ENCODE measurements around the gene TMEM253. TPM values are rescaled to one million over a fixed set of nuclear protein-coding genes. Genes with fewer than 3 reads are reported as not detected.

TMEM253 gene
- total and polyA plus RNA-seq, 2 experiments from 2014 or later: 0.59 to 0.95 TPM

- Mint-ChIP-seq H3K9me3 (peaks cover 7% of the 10 kb centered on the region; the same call in 2 of the 3 replicates), H3K27ac (no peak overlapping the region), H3K36me3 (ENCODE audit: low read depth) (no peaks in the 10 kb centered on the region), H3K4me1 (no peaks in the 10 kb centered on the region), H3K27me3 (ENCODE audit: insufficient read depth, low read depth, poor library complexity) (no peaks in the 10 kb centered on the region), H3K4me3 (no peak overlapping the region)
- no peak overlapping the region for H3K4me3 ChIP-seq
- no peaks in the 10 kb centered on the region for H3K4me1 ChIP-seq (ENCODE audit: insufficient read depth)
- DNase-seq (ENCODE audit: low spot score): no peak
- no peak overlapping the region for H3K27ac ChIP-seq (ENCODE audit: low read depth)
- H3K4me2 ChIP-seq: no peak overlapping the region
- H3K9me2 ChIP-seq (ENCODE audit: insufficient read depth): peaks cover 3% of the 10 kb centered on the region; the same call in 1 of the 2 replicates
- H3K79me2 ChIP-seq (replicated peaks; ENCODE audit: insufficient read depth): no peaks in the 10 kb centered on the region
- no peak overlapping the region for H2AFZ ChIP-seq
- no peaks in the 10 kb centered on the region for H4K20me1 ChIP-seq (replicated peaks; ENCODE audit: insufficient read depth)
- no peak for TF ChIP-seq ZNF331 (CRISPR knock-in tag; IDR thresholded peaks at IDR 0.05; ENCODE audit: low read depth)
- no peak for TF ChIP-seq JUNB (IDR thresholded peaks at IDR 0.05; ENCODE audit: unreplicated experiment)
- TF ChIP-seq REST (IDR thresholded peaks at IDR 0.05; ENCODE audit: unreplicated experiment): no peak
- no peak for TF ChIP-seq NANOG (IDR thresholded peaks at IDR 0.05; ENCODE audit: borderline replicate concordance)
- TF ChIP-seq EZH2phosphoT487 (IDR thresholded peaks at IDR 0.05; ENCODE audit: unreplicated experiment): no peak
- TF ChIP-seq STAT1 (IDR thresholded peaks at IDR 0.05; ENCODE audit: unreplicated experiment): no peak
- no peak for TF ChIP-seq ZNF462 (CRISPR knock-in tag; IDR thresholded peaks at IDR 0.05)
- no peak for TF ChIP-seq POLR2AphosphoS5 (IDR thresholded peaks at IDR 0.05; ENCODE audit: low read depth)
- H3K36me3 ChIP-seq (ENCODE audit: insufficient read depth): no peaks in the 10 kb centered on the region
- H3F3A ChIP-seq (replicated peaks; ENCODE audit: low read depth): no peaks in the 10 kb centered on the region
- H3K27me3 ChIP-seq (ENCODE audit: insufficient read depth): no peaks in the 10 kb centered on the region
- no peak for ATAC-seq
Measured at GRCh38 chr14:21142357-21142756, 41.5 kb downstream of the TMEM253 start.

All from GM23338 (cell line).